K562 (cell line): ENCODE measurements around the gene PPP1CA. TPM values are rescaled to one million over a fixed set of nuclear protein-coding genes. Genes with fewer than 3 reads are reported as not detected.
A peak's percentile ranks its signal among the peaks of the same experiment; 100 is the strongest.

Source experiments
- CTBP1 ChIP-seq: fragments of 450-650 bp; IDR thresholded peaks from 2 replicates; pipeline ENCODE4 v1.6.1; 2016; ENCODE audit warnings: borderline replicate concordance
- DEAF1 ChIP-seq: fragments of 450-650 bp; formaldehyde crosslinking; IDR thresholded peaks from 2 replicates; pipeline ENCODE4 v1.4.0; 2020; ENCODE audit warnings: mild to moderate bottlenecking, moderate library complexity
- ELF4 ChIP-seq: fragments of 450-650 bp; formaldehyde crosslinking; IDR thresholded peaks from 2 replicates; pipeline ENCODE4 v1.4.0; 2022; ENCODE audit warnings: missing genetic modification characterization
- EP400 ChIP-seq: fragments of 450-650 bp; IDR thresholded peaks from 2 replicates; pipeline ENCODE4 v1.6.1; 2017; ENCODE audit warnings: antibody characterized with exemption, mild to moderate bottlenecking, moderate library complexity
- ETV6 ChIP-seq, 3 experiments: fragments of 150-350 bp in 1 of 3; sonication (generic) in 1 of 3; formaldehyde crosslinking in 1 of 3; IDR thresholded peaks; 2 replicates each; pipeline versions ENCODE4 v1.6.1 to v1.8.0; 2014 to 2022; ENCODE audit warnings: borderline replicate concordance in 2 of 3, low read depth in 2 of 3, antibody characterized with exemption in 1 of 3, low read length in 1 of 3, mild to moderate bottlenecking in 1 of 3, missing genetic modification reagents in 1 of 3
- GABPB1 ChIP-seq: sonication (generic); formaldehyde crosslinking; IDR thresholded peaks from 2 replicates; pipeline ENCODE4 v1.8.0; 2022; ENCODE audit warnings: mild to moderate bottlenecking, missing genetic modification reagents
- HNRNPH1 ChIP-seq: fragments of 200-400 bp; formaldehyde crosslinking; optimal IDR thresholded peaks from 2 replicates; pipeline ENCODE3; 2017; ENCODE audit warnings: low read depth, mild to moderate bottlenecking, low read length, moderate library complexity
- IFI16 ChIP-seq: fragments of 250-450 bp; sonication (Bioruptor Pico); IDR thresholded peaks from 2 replicates; pipeline ENCODE4 v2.1.2; 2022; ENCODE audit warnings: mild to moderate bottlenecking, inconsistent platforms
- MAX ChIP-seq: sonication (generic); formaldehyde crosslinking; IDR thresholded peaks from 2 replicates; pipeline ENCODE4 v1.9.0; 2022; ENCODE audit warnings: mild to moderate bottlenecking, missing genetic modification reagents
- MYNN ChIP-seq, 2 experiments: sonication (generic); formaldehyde crosslinking in 1 of 2; IDR thresholded peaks; 2 replicates each; pipeline versions ENCODE4 v1.5.0 to v1.6.1; 2016 to 2020; ENCODE audit warnings: antibody characterized with exemption in 1 of 2, missing genetic modification reagents in 1 of 2
- NR0B1 ChIP-seq: fragments of 450-650 bp; IDR thresholded peaks from one replicate; pipeline ENCODE4 v1.6.1; 2018; ENCODE audit warnings: mild to moderate bottlenecking, moderate library complexity; ENCODE audit not compliant: partially characterized antibody
- NR2C1 ChIP-seq, 2 experiments: fragments of 450-650 bp; IDR thresholded peaks; 2 replicates each; pipeline ENCODE4 v1.6.1; 2017; ENCODE audit warnings: mild to moderate bottlenecking in 2 of 2, antibody characterized with exemption in 1 of 2, inconsistent platforms in 1 of 2, missing compliant biosample characterization in 1 of 2, missing genetic modification characterization in 1 of 2
- PBX2 ChIP-seq, 2 experiments: IDR thresholded peaks in 1 of 2; conservative IDR thresholded peaks in 1 of 2; 2 replicates each; pipeline ENCODE4 v1.6.1; 2016; ENCODE audit warnings: low read depth in 2 of 2, mild to moderate bottlenecking in 1 of 2, missing compliant biosample characterization in 1 of 2, missing genetic modification characterization in 1 of 2, moderate library complexity in 1 of 2
- PRMT5 ChIP-seq: sonication (generic); formaldehyde crosslinking; IDR thresholded peaks from 2 replicates; pipeline ENCODE4 v1.5.0; 2020; ENCODE audit warnings: missing genetic modification reagents
- SMAD4 ChIP-seq: fragments of 250-450 bp; sonication (Bioruptor Pico); conservative IDR thresholded peaks from 2 replicates; pipeline ENCODE4 v1.8.0; 2021; ENCODE audit warnings: inconsistent platforms, mild to moderate bottlenecking, moderate library complexity
- SMC3 ChIP-seq: conservative IDR thresholded peaks from 2 replicates; pipeline ENCODE4 v1.6.1; 2011; ENCODE audit warnings: low read depth, low read length, improper control_type of control experiment; ENCODE audit not compliant: insufficient read depth
- TFAM ChIP-seq: fragments of 250-450 bp; sonication (Bioruptor Pico); conservative IDR thresholded peaks from 2 replicates; pipeline ENCODE4 v1.5.0; 2021; ENCODE audit warnings: mild to moderate bottlenecking, moderate library complexity
- ZEB2 ChIP-seq: fragments of 450-650 bp; IDR thresholded peaks from 2 replicates; pipeline ENCODE4 v1.6.1; 2016
- ZNF134 ChIP-seq: fragments of 250-450 bp; sonication (Bioruptor Pico); conservative IDR thresholded peaks from 2 replicates; pipeline ENCODE4 v1.4.0; 2020
- ZNF436 ChIP-seq: fragments of 250-450, 450-650 bp; sonication (Bioruptor Pico); formaldehyde crosslinking; IDR thresholded peaks from 2 replicates; pipeline ENCODE4 v1.7.0; 2020; ENCODE audit warnings: mild to moderate bottlenecking
- ZNF57 ChIP-seq: fragments of 450-650 bp; formaldehyde crosslinking; IDR thresholded peaks from 2 replicates; pipeline ENCODE4 v1.4.0; 2020; ENCODE audit warnings: mild to moderate bottlenecking, moderate library complexity
- polyA plus RNA-seq, 8 experiments: library from polyadenylated mRNA; depleted of rRNA in 4 of 8; stranded (reverse) in 5 of 8; unstranded in 3 of 8; fragments of >200 nt; fragmentation: Nextera tagmentation in 2 of 8; fragmentation: Illumina TruSeq in 1 of 8; extraction: Ambion mirVana in 2 of 8; extraction: Trizol in 1 of 8; gene quantifications; 2 replicates each; pipeline versions ENCODE4 v1.2.1 to v1.2.3, GENCODE V29; 2011 to 2014; ENCODE audit warnings: inconsistent platforms in 1 of 8, missing spikeins in 1 of 8
- total RNA-seq, 7 experiments: library from RNA; depleted of rRNA in 6 of 7; stranded (reverse); fragments of >200 nt in 6 of 7; fragmentation: Illumina TruSeq in 2 of 7; extraction: Trizol in 2 of 7; gene quantifications; 2 replicates each; pipeline versions ENCODE4 v1.2.1 to v1.2.3, GENCODE V29; 2011 to 2021; ENCODE audit warnings: low replicate concordance in 1 of 7

The PPP1CA gene
- total and polyA plus RNA-seq, 9 of the 15 experiments (the other 6 are each of a cell fraction or from before 2014, with no cell fraction given) = 18.2 to 242 (median 188) TPM

- TF ChIP-seq NR2C1 (IDR thresholded peaks at IDR 0.05) = peak; percentile 39; the same call in 1 of the 2 replicates
- peak; percentile 78 for TF ChIP-seq NR2C1 (tag; IDR thresholded peaks at IDR 0.05)
- no peak for TF ChIP-seq ZNF436 (CRISPR knock-in tag)
- no peak for TF ChIP-seq ELF4 (CRISPR knock-in tag)
- no peak for TF ChIP-seq SMC3
- TF ChIP-seq PRMT5 (CRISPR knock-in tag) = no peak
- TF ChIP-seq SMAD4 (CRISPR knock-in tag) = peak; percentile 79
- TF ChIP-seq GABPB1 = peak; percentile 86
- no peak for TF ChIP-seq ETV6 (IDR thresholded peaks at IDR 0.05; ENCODE audit: borderline replicate concordance in 1 of 2, low read depth in 2 of 2, low read length in 1 of 2)
- no peak for TF ChIP-seq ETV6 (CRISPR knock-in tag; IDR thresholded peaks at IDR 0.05; ENCODE audit: borderline replicate concordance)
- TF ChIP-seq ZNF134 = no peak
- TF ChIP-seq IFI16 = no peak
- TF ChIP-seq PBX2 (CRISPR knock-in tag; IDR thresholded peaks at IDR 0.05; ENCODE audit: low read depth) = peak; percentile 76
- TF ChIP-seq PBX2 (tag; conservative IDR thresholded peaks at IDR 0.05; ENCODE audit: low read depth) = peak; percentile 79
- peak; percentile 80 for TF ChIP-seq EP400
- no peak for TF ChIP-seq NR0B1
- no peak for TF ChIP-seq DEAF1 (CRISPR knock-in tag)
- no peak for TF ChIP-seq HNRNPH1
- TF ChIP-seq TFAM (CRISPR knock-in tag) = no peak
- TF ChIP-seq MYNN (IDR thresholded peaks at IDR 0.05) = no peak; the same call in 1 of the 2 replicates
- TF ChIP-seq MYNN (CRISPR knock-in tag; IDR thresholded peaks at IDR 0.05) = no peak
- TF ChIP-seq CTBP1 = peak; percentile 64; the same call in 1 of the 2 replicates
- no peak; the same call in 1 of the 2 replicates for TF ChIP-seq ZEB2
- no peak for TF ChIP-seq ZNF57
- peak; percentile 29 for TF ChIP-seq MAX (CRISPR knock-in tag)
Observed at GRCh38 chr11:67428052-67429001, 26.7 kb upstream of the PPP1CA start, which contains the start of gene RPS6KB2 (continued).
